K562 (cell line): ENCODE results near the gene TDRD10. TPM values are rescaled to one million over a fixed set of nuclear protein-coding genes. Genes with fewer than 3 reads are reported as not detected.

ENCODE experiments used
- ATAC-seq: fragments of 200-7000 bp; cut with Tn5 transposase; 3 replicates; pipeline ENCODE4 v1.9.1; 2020; ENCODE audit warnings: moderate library complexity
- BruUV-seq: library from RNA; stranded (reverse); fragments of 400-500 nt; replicated peaks from 2 replicates; lab custom pipeline; 2021; lab: Mats Ljungman, UMichigan
- CTCF ChIA-PET: fragments of 300-600 bp; formaldehyde crosslinking; extraction: SDS; loops from one replicate; lab custom pipeline; 2021; ENCODE audit warnings: low intra/inter-chr PET ratio; lab: Yijun Ruan, JAX
- POLR2A ChIA-PET: fragments of 300-600, 350-650 bp; sonication (Branson Sonifier 250); formaldehyde crosslinking; extraction: SDS; loops from one replicate; lab custom pipeline; 2021; ENCODE audit warnings: antibody characterized with exemption, inconsistent platforms; lab: Yijun Ruan, JAX
- DNase-seq, 4 experiments: peaks; one replicate each; pipeline versions ENCODE4 v3.0.0 to v3.0.0-alpha.2; 2011 to 2018; ENCODE audit warnings: low spot score in 3 of 4, mixed read lengths in 3 of 4; ENCODE audit errors: extremely low read depth in 1 of 4
- FAIRE-seq: peaks from 2 replicates; lab custom pipeline; 2011; peaks lifted over from hg19 to GRCh38; lab: Jason Lieb, UNC
- H2AFZ ChIP-seq: 2 replicates; pipeline ENCODE4 v1.6.0; 2011; ENCODE audit warnings: low read depth, low read length, control low read depth, inconsistent platforms
- H3K27ac ChIP-seq: fragments of 200-600 bp; 3 replicates; pipeline ENCODE4 v1.8.0; 2011; ENCODE audit warnings: low read depth, mild to moderate bottlenecking, control low read depth, inconsistent platforms, low read length, moderate library complexity, mixed read lengths; ENCODE audit errors: extremely low read depth
- H3K27me3 ChIP-seq, 2 experiments: fragments of 300-600 bp in 1 of 2; 2 replicates in 1 of 2; 3 replicates in 1 of 2; pipeline versions ENCODE4 v1.6.0 to v1.8.0; 2011; ENCODE audit warnings: inconsistent platforms in 2 of 2, low read length in 2 of 2, mild to moderate bottlenecking in 1 of 2, mixed read lengths in 1 of 2, moderate library complexity in 1 of 2; ENCODE audit not compliant: control insufficient read depth in 2 of 2, insufficient read depth in 2 of 2
- H3K36me3 ChIP-seq: fragments of 300-600 bp; 3 replicates; pipeline ENCODE4 v1.8.0; 2011; ENCODE audit warnings: mild to moderate bottlenecking, low read length, inconsistent platforms; ENCODE audit not compliant: control insufficient read depth, insufficient read depth
- H3K4me1 ChIP-seq, 2 experiments: fragments of 200-600 bp in 1 of 2; replicated peaks in 1 of 2; 2 replicates in 1 of 2; 3 replicates in 1 of 2; pipeline versions ENCODE4 v1.5.1 to v1.8.0; 2011; ENCODE audit warnings: inconsistent platforms in 2 of 2, low read length in 2 of 2, mild to moderate bottlenecking in 1 of 2, mixed read lengths in 1 of 2, moderate library complexity in 1 of 2; ENCODE audit not compliant: control insufficient read depth in 2 of 2, insufficient read depth in 2 of 2
- H3K4me2 ChIP-seq: 2 replicates; pipeline ENCODE4 v1.6.1; 2011; ENCODE audit warnings: low read length, control low read depth, inconsistent platforms, mixed read lengths; ENCODE audit not compliant: insufficient read depth
- H3K4me3 ChIP-seq: fragments of 200-600 bp; sonication (generic), shearing (Covaris generic); 2 replicates; pipeline ENCODE4 v1.5.1; 2016; ENCODE audit warnings: control low read depth, inconsistent platforms
- H3K79me2 ChIP-seq: fragments of 200-600 bp; 3 replicates; pipeline ENCODE4 v1.8.0; 2011; ENCODE audit warnings: low read length, inconsistent platforms; ENCODE audit not compliant: control insufficient read depth, insufficient read depth
- H3K9ac ChIP-seq, 2 experiments: 2 replicates each; pipeline versions ENCODE4 v1.6.0 to v1.6.1; 2011; ENCODE audit warnings: low read depth in 2 of 2, low read length in 2 of 2, control low read depth in 1 of 2, inconsistent platforms in 1 of 2, mild to moderate bottlenecking in 1 of 2, mixed read lengths in 1 of 2; ENCODE audit not compliant: insufficient read depth in 1 of 2
- H3K9me1 ChIP-seq: one replicate; pipeline ENCODE4 v1.6.0; 2011; ENCODE audit warnings: inconsistent platforms, mild to moderate bottlenecking, low read length, moderate library complexity; ENCODE audit not compliant: control insufficient read depth, insufficient read depth
- H3K9me3 ChIP-seq: replicated peaks from 2 replicates; pipeline ENCODE4 v1.5.1; 2011; ENCODE audit warnings: low read depth, low read length, inconsistent platforms; ENCODE audit not compliant: control insufficient read depth, insufficient read depth
- H4K20me1 ChIP-seq: replicated peaks from 2 replicates; pipeline ENCODE4 v1.6.1; 2011; ENCODE audit warnings: low read length, inconsistent platforms, mixed read lengths; ENCODE audit not compliant: control insufficient read depth, insufficient read depth
- ARID3B ChIP-seq: fragments of 250-450 bp; sonication (Bioruptor Pico); IDR thresholded peaks from 2 replicates; pipeline ENCODE4 v1.4.0; 2020; ENCODE audit warnings: borderline replicate concordance
- DACH1 ChIP-seq: fragments of 450-650 bp; IDR thresholded peaks from 2 replicates; pipeline ENCODE4 v1.6.1; 2018; ENCODE audit not compliant: partially characterized antibody
- FOSL1 ChIP-seq: fragments of 200-800 bp; sonication (Bioruptor generic); conservative IDR thresholded peaks from 2 replicates; pipeline ENCODE4 v1.6.1; 2016; ENCODE audit warnings: missing genetic modification characterization, missing compliant biosample characterization
- MLLT1 ChIP-seq, 2 experiments: fragments of 450-650 bp; IDR thresholded peaks; 2 replicates each; pipeline ENCODE4 v1.6.1; 2016
- NKRF ChIP-seq: fragments of 450-650 bp; IDR thresholded peaks from 2 replicates; pipeline ENCODE4 v1.6.1; 2016; ENCODE audit warnings: borderline replicate concordance
- POLR3A ChIP-seq: IDR thresholded peaks from 2 replicates; pipeline ENCODE4 v1.6.1; 2011; ENCODE audit warnings: borderline replicate concordance, mild to moderate bottlenecking, moderate library complexity; ENCODE audit not compliant: insufficient read length, insufficient read depth; ENCODE audit errors: extremely low read depth
- PTRF ChIP-seq: fragments of 450-650 bp; IDR thresholded peaks from 2 replicates; pipeline ENCODE4 v1.6.1; 2016; ENCODE audit warnings: mild to moderate bottlenecking, missing genetic modification characterization, missing compliant biosample characterization
- ZSCAN32 ChIP-seq: fragments of 450-650 bp; formaldehyde crosslinking; IDR thresholded peaks from 2 replicates; pipeline ENCODE4 v1.4.0; 2020; ENCODE audit warnings: mild to moderate bottlenecking, moderate library complexity
- WGBS: fragments of 100-300 bp; shearing (Covaris generic); methylation state at CpG from one replicate; pipeline ENCODE4 v1.1.6; 2016; ENCODE audit warnings: low coverage, mixed read lengths; ENCODE audit not compliant: insufficient coverage; ENCODE audit errors: missing lambda C conversion rate; 5-methylcytosine and 5-hydroxymethylcytosine counted together
- in situ Hi-C: fragments of 300-500 bp; cut with MboI; formaldehyde crosslinking; loops from 4 replicates; pipeline ENCODE4 v1.15.0; 2018; ENCODE audit warnings: inconsistent platforms, mixed read lengths
- intact Hi-C: fragments of 100-400 bp; cut with micrococcal nuclease; formaldehyde crosslinking; loops from 2 replicates; pipeline ENCODE4 v1.14.2; 2022
- polyA plus RNA-seq, 8 experiments: library from polyadenylated mRNA; depleted of rRNA in 4 of 8; stranded (reverse) in 5 of 8; unstranded in 3 of 8; fragments of >200 nt; fragmentation: Nextera tagmentation in 2 of 8; fragmentation: Illumina TruSeq in 1 of 8; extraction: Ambion mirVana in 2 of 8; extraction: Trizol in 1 of 8; gene quantifications; 2 replicates each; pipeline versions ENCODE4 v1.2.1 to v1.2.3, GENCODE V29; 2011 to 2014; ENCODE audit warnings: inconsistent platforms in 1 of 8, missing spikeins in 1 of 8
- total RNA-seq, 7 experiments: library from RNA; depleted of rRNA in 6 of 7; stranded (reverse); fragments of >200 nt in 6 of 7; fragmentation: Illumina TruSeq in 2 of 7; extraction: Trizol in 2 of 7; gene quantifications; 2 replicates each; pipeline versions ENCODE4 v1.2.1 to v1.2.3, GENCODE V29; 2011 to 2021; ENCODE audit warnings: low replicate concordance in 1 of 7

TDRD10 gene
- total and polyA plus RNA-seq, 9 of the 15 experiments (the other 6 are each of a cell fraction or from before 2014, with no cell fraction given): not detected

GRCh38 chr1:154589780-154590179 is 87.8 kb downstream of the TDRD10 start:
- H3K9ac ChIP-seq: no peak overlapping the region
- in situ Hi-C loops: no loop called here
- POLR2A ChIA-PET: interaction anchor here (0.5 to 1.0 kb wide), 2 partner anchors 14 to 15 kb away, joined by 3 to 4 read pairs; no protein-coding TSS in a partner anchor
- no peak for DNase-seq
- CTCF ChIA-PET: no interaction called here
- no peaks in the 10 kb centered on the region for H3K27me3 ChIP-seq
- no peaks in the 10 kb centered on the region for H3K9me3 ChIP-seq
- TF ChIP-seq NKRF (no peak), PTRF (tag) (no peak), FOSL1 (tag) (no peak), MLLT1 (IDR thresholded peaks at IDR 0.05) (no peak), POLR3A (no peak), ARID3B (CRISPR knock-in tag) (no peak), DACH1 (no peak), ZSCAN32 (CRISPR knock-in tag) (no peak)
- no peak for FAIRE-seq
- H3K4me3 ChIP-seq: no peak overlapping the region
- H3K4me2 ChIP-seq: no peak overlapping the region
- no TSS peak for BruUV-seq
- H3K36me3 ChIP-seq: peaks cover 98% of the 10 kb centered on the region
- no peaks in the 10 kb centered on the region for H4K20me1 ChIP-seq
- H2AFZ ChIP-seq: no peak overlapping the region
- peaks cover 3% of the 10 kb centered on the region for H3K9me1 ChIP-seq
- 76% methylated on average over 10 of the region's 10 CpGs for WGBS
- H3K27ac ChIP-seq: no peak overlapping the region
- ATAC-seq: no peak
- intact Hi-C loops: no loop called here
- H3K4me1 ChIP-seq: peaks cover 0 to 10% of the 10 kb centered on the region in 2 experiments; a peak in 3 of 5 replicates
- 0 out of 3 replicates have a peak, but pooled peaks cover 2% of the 10 kb centered on the region for H3K79me2 ChIP-seq
